ENCODE data around the gene SGF29.
"Not testable (repeated sequence)": the region's sequence is repeated elsewhere in the genome, so short reads cannot be mapped to it uniquely, and the experiment has no call there.

Gene SGF29

DNA sequence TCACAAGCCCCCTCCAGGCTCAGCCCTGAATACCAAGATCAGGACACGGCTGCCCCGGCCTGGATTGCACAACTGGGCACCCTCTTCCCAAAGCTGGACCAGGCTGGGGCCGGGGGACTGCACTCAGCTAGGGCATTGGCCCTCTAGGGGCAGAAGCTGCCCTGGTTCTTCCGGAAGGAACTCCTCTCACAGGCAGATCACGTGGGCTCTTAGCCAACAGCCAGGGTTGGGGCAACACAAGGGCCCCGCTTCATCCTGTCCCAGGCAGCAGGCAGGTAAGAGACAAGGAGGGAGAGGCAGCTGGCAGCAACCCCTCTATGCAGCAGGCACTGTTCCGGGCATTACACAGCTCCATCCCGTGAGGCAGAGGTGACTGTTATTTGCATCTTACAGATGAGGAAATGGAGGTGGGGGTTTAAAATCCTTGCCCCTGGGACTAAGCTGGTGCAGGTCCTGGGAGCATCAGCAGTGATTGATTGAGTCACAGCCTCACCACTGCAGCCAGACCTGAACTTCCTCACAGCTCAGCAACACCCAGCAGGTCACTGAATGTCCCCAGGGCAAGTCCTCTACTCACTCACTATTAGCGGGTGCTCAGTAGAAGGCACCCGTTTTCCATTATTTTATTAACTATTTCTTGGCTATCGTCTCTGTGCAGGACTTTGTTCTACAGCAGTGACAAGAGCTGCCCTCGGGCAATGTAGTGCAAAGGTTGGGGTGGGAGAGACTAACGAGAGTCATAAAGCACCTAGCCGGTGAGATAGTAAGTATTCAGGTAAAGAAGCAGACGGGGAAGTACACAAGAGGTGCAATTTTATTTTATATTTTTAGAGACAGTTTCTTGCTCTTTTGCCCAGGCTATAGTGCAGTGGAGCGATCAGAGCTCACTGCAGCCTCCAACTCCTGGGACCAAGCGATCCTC is 58.9 kb downstream of the SGF29 start:
- DNase-seq = not testable (repeated sequence)

DNA sequence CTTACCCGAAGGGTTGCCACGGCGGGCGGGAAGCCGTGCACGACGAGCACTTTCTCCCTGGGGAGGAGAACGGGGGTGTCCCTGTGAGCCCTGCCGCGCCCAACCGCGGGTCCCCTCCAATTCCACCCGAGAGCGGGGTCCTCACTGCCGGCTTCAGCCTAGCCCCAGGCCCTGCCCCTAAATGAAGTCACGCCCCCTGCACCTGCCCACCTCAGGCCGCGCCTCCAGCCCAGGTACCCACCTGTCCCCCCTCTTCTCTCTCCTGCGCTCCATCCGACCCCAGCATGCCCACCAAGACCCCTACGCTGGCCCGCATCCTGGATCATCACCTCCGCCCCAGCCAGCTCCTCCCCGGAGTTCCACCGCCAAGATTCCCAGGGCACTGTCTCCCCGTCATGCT is 60.2 kb downstream of the SGF29 start:
- DNase-seq = not testable (repeated sequence)

DNA sequence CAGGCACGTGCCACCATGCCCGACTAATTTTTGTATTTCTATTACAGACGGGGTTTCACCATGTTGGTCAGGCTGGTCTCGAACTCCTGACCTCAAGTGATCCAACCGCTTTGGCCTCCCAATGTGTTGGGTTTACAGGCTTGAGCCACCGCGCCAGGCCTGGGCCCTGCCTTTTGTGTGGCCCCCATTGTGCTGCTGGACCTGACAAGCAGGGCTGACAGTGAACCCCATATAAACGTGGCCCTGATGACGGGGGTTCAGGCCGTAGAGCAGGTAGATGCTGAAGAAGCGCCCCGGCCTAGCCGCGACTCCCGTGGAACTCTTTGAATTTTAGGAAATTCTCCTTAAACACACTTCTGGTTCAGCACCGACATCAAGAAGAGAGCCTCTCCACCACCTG is 60.8 kb downstream of the SGF29 start:
- DNase-seq = peak in 2 of 3 experiments; percentile 27 to 47

DNA sequence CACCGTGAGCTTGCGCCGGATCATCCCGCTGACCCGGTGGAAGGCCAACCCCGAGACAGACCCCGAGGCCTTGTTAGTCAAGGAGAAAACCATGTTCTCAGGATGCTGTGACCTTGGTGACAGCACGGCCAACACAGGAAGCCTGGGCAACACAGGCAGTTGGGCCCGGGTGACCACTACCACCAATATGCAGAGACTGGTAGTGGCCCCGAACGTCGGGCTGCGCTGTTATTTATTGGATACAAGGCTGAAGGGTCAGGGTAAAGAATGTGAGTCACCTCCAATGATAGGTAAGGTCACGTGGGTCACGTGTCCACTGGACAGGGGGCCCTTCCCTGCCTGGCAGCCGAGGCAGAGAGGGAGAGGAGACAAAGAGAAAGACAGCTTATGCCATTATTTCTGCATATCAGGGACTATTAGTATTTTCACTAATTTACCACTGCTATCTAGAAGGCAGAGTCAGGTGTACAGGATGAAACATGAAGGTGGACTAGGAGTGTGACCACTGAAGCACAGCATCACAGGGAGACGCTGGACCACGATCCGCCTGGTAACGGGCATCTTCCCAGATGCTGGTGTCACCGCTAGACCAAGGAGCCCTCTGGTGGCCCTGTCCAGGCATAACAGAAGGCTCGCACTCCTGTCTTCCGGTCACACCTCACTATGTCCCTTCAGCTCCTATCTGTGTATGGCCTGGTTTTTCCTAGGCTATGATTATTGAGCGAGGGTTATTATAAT is 61.9 kb downstream of the SGF29 start:
- DNase-seq = peak in 2 of 3 experiments; percentile 54 to 78

DNA sequence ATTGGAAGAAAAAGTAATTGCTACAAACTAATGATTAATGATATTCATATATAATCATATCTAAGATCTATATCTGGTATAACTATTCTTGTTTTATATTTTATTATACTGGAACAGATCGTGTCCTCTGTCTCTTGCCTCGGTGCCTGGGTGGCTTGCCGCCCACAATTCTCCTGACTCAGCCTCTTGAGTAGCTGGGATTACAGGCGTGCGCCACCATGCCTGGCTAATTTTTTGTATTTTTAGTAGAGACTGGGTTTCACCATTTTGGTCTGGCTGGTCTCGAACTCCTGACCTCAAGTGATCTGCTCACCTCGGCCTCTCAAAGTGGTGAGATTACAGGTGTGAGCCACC is 62.5 kb downstream of the SGF29 start:
- not testable (repeated sequence) for DNase-seq

DNA sequence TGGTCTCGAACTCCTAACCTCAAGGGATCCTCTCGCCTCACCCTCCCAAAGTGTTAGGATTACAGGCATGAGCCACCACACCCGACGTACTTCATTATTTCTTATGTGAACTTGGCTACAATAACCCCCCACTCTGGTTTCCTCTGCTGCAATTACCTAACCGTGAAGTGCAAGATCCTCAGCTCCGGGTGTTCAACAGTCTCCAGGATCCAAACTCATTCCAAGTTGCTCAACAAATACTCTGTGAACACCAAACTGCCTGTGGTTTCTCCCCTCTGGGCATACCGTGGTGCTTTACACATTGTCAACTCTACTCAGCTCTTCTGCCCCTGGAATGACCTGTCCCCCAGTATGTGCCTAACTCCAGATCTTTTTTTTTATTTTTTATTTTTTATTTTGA is 62.9 kb downstream of the SGF29 start:
- no peak for DNase-seq

DNA sequence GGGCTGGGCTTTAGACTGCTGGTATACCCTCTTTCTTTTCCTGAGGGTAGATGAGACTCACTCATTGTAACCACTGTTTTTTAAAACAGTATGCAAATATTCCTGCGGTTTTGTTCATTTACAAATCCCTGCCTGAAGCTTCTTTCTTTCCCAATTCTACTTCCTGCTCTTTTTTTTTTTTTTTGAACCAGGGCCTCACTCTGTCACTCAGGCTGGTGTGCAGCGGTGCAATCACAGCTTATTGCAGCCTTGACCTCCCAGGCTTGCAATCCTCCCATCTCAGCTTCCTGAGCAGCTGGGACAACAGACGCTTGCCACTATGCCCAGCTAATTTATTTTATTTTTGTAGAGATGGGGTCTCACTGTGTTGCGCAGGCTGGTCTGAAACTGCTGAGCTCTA is 64.2 kb downstream of the SGF29 start:
- DNase-seq = no peak

DNA sequence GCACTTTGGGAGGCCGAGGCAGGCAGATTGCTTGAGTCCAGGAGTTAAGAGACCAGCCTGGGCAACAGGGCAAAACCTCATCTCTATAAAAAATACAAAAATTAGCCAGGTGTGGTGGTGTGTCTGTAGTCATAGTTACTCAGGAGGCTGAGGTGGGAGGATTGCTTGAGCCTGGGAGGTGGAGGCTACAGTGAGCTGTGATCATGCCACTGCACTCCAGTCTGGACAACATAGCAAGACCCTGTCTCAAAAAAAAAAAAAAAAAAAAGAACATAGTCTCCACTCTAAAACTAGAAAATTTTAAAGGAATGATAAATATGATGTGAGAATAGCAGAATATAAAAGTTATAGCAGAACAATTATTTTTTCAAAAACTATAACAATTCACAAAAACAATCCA is 66.6 kb downstream of the SGF29 start:
- not testable (repeated sequence) for DNase-seq

DNA sequence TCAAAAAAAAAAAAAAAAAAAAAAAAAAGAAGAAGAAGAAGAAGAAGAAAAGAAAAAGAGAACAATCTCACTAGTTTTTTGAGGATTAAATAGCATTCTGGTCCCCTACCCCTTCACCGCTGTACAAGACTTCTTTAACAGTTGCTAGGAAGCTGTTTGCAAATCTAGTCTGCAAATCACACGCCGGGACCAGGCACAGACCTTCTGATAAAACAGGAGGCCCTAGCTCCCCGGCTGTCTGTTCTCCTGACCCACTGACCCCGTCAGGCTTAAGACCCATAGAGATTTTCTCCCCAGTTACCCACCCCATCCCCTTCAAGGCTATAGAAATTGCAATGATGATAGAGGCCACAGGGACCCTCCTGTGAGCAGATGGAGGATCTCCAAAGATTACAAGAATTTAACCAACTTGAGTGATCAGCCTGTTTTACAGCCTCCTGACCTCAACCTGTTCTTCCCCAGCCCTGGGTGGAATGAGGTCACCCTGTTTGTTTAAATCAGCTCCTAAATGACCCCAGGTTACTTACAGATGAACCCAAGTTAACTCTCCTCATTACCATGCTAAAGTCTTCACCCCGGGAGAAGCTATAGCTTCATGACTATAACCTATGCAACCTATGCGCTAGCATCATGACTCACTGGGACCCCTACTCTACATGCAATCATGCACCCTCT is 67.9 kb downstream of the SGF29 start:
- DNase-seq = no peak

DNA sequence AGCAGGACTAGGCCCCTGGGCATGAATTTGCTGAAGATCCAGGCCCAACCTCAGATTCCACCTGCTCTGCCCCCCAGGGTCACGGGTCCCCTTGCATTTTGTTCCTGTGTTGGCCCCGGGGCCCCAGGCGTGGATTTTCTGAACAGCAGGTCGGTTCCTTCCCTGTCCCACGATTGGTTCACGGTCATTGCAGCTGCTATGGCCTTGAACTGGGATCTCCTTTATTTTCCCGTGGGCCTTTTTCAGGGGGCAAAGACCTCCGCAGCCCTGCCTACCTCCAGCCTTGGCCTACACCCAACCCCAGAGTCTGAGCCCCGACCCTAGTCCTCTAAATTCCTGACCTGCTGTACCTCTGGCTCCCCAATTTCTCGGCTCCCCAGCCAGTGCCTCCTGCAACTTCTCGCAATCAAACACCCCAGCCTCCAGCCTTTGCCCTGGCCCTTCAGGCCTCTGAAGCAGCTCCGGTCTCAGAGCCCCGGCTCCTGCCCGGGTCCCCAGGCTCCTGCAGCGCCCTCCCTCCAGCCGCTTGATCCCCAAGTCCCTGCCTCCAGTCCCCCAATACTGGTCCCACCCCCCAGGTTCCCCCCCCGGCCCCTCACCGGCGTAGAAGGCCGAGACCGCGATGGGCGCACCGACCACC is 68.9 kb downstream of the SGF29 start:
- peak in 2 of 3 experiments; percentile 43 to 53 for DNase-seq

DNA sequence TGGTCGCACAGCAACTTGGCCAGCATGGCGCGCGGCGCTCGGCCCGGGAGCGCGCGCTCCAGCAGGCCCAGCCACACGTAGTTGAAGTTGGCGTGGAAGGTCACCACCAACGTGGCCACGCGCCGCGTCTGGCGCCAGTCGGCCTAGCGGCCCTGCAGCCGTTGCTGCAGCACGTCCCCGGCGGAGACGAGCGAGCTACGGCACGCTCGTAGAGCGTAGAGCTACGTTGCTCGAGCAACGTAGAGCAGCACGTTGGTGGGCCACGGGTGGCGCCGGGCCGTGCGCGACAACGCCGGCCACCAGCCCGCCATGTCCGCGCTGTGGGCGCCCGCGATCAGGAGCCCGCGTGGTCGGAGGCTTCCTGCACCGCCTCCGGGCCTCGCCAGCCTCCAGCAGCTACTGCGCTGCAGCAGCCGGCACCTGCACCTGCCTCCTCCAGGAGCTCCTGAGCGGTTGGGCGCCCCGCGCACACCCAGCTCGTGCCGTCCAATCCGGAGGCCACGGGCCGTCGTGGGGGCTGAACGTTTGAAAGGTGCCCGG is 69.5 kb downstream of the SGF29 start:
- peak; percentile 64 to 93 (median 91) for DNase-seq

DNA sequence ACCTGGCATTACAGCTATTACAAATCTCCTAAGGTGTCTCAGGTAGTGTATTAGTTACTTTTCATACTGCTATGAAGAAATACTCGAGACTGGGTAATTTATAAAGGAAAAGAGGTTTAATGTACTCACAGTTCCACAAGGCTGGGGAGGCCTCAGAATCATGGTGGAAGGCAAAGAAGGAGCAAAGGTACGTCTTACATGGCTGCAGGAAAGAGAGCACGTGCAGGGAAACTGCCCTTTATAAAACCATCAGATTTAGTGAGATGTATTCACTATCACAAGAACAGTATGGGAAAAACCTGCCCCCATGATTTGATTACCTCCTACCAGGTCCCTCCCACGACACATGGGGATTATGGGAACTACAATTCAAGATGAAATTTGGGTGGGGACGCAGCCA is 77.2 kb downstream of the SGF29 start:
- DNase-seq = not testable (repeated sequence)

DNA sequence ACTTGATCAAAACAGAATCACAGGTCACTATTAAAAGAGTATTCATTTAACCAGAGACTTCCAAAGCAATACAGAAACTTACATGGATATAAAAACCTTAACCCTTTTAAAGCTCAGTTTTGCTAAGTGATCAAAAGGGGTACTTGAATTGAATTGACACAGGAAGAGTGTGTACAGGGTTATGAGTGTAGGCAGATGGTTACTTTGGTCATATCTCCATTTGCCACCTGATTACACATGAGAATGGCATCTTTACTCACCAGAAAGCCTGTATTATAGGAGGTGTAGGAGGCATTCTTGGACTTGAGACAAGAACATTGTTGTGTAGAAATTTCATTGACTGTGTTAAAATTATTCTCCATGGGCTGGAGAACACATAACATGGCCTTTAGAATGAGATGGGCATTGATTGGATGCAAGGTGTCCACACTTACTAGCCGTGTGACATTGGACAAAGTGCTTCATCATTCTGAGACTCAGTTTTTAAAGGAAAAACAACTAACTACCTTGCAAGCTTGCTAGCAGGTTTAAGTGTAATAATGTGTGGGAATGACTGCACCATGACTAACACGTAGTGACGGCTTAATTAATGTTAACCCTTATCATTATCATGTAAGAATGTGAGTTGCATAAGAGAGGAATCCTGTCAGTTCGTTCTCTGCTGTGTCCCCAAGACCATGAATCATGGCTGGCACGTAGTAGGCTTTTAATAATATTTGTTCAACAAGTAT is 82.5 kb downstream of the SGF29 start:
- not testable (repeated sequence) for DNase-seq

DNA sequence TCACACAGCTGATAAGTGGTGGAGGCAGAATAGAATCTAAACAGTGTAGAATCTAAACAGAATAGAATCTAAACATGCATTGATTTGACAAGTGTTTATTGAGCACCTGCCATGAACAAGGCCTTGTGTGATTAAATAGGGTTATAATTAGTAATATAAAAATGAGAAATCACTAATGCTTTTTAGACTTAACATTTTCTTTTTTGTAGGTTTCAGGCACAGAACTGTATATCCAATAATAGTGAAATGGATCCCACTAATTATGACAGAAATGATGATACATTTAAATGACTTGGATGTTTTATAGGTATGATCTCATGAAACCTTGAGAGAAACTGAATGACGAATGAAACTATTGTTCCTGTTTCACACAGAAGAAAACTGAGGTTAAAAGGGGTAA is 84.0 kb downstream of the SGF29 start, which contains the start of gene NPIPB8:
TSS of gene NPIPB8 (plus strand) at position 301 of the 400 bp plus-strand sequence. CDS start 296 bp downstream, outside the sequence.
- DNase-seq = not testable (repeated sequence)

DNA sequence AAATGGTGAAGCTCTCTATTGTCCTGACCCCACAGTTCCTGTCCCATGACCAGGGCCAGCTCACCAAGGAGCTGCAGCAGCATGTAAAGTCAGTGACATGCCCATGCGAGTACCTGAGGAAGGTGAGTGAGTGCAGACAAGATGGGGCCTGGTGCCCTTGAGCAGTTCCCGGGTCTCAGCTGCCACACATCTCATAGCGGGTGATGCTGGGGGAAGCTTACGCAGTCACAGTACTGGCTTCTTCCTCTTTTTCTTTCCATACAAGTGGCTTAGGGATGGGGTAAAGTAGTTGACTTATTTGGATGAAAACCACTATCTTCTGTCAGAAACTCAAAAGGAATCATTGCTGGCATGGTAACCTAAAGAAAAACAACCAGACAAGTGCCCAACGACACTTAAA is 84.6 kb downstream of the SGF29 start:
- not testable (repeated sequence) for DNase-seq

DNA sequence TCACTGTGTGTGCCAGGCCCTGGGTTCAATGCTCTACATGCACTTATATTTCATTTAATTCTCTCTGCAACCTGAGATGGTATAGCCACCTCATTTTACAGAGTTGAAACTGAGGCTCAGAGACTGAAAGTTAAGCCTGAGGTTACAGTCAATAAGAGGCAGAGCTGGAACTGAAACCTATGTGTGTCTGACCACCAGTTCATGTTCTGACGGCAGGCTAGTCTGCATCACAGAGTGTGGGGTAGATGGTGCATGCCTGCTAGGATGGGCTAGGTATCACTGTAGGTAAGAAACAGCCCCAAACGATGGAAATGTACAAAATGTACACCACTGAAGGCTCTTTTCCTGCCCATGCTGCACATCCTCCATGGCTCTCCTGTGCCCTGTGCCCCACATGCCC is 86.2 kb downstream of the SGF29 start:
- DNase-seq = not testable (repeated sequence)

Data from NCI-H1417 (cell line).